Type B pancreatic cell (in vitro differentiated cells): ENCODE measurements around the gene DRICH1. TPM values are rescaled to one million over a fixed set of nuclear protein-coding genes. Genes with fewer than 3 reads are reported as not detected.

Experiments
- total RNA-seq: library from RNA; stranded (reverse); gene quantifications from 2 replicates; pipeline ENCODE4 v1.2.1, GENCODE V29; 2021; ENCODE audit warnings: low replicate concordance

DRICH1 gene
- total RNA-seq, 1 donor from 2014 or later, result 0.43 TPM

Other genes starting within 250 kb of the DRICH1 start
- gene IGLL1, start 52.0 kb downstream of the DRICH1 start, total RNA-seq, result not detected in 2 replicates
- gene RGL4, start 58.7 kb upstream of the DRICH1 start, total RNA-seq, result not detected in 2 replicates
- gene ZNF70, start 118.8 kb upstream of the DRICH1 start, total RNA-seq, result 10.7 and 12.3 TPM in 2 replicates
- gene VPREB3, start 122.1 kb upstream of the DRICH1 start, total RNA-seq, result 0.92 TPM in 1 of 2 replicates, not detected in the other
- 1.7 TPM in 1 of 2 replicates, not detected in the other for gene C22orf15, start 130.7 kb upstream of the DRICH1 start, total RNA-seq
- gene CHCHD10, start 135.7 kb upstream of the DRICH1 start, total RNA-seq, result 87.2 and 156 TPM in 2 replicates
- 17.8 and 31.6 TPM in 2 replicates for gene MMP11, start 140.5 kb upstream of the DRICH1 start, total RNA-seq
- 99.5 and 159 TPM in 2 replicates for gene SMARCB1, start 154.6 kb upstream of the DRICH1 start, total RNA-seq
- 2.6 and 9.5 TPM in 2 replicates for gene DERL3, start 206.7 kb upstream of the DRICH1 start, total RNA-seq
- 19.6 and 32.1 TPM in 2 replicates for gene SLC2A11, start 225.6 kb upstream of the DRICH1 start, total RNA-seq